Common myeloid progenitor, CD34-positive (primary cell): Measurements from ENCODE around the gene NR4A1.

Experiments used
- CTCF ChIA-PET: fragments of 350-600 bp; sonication (Branson Sonifier 250); formaldehyde crosslinking; loops from one replicate; lab custom pipeline; 2021; ENCODE audit warnings: antibody characterized with exemption; lab: Charles Lee
- POLR2A ChIA-PET: fragments of 350-600 bp; sonication (Branson Sonifier 250); formaldehyde crosslinking; loops from one replicate; lab custom pipeline; 2021; ENCODE audit warnings: antibody characterized with exemption; lab: Charles Lee
- DNase-seq, 3 donors: peaks; one replicate each; pipeline versions ENCODE4 v3.0.0 to v3.0.0-alpha.2; 2013
- H3K27ac ChIP-seq, 2 experiments: 1 replicate in 1 of 2; 2 replicates in 1 of 2; pipeline ENCODE4 v1.7.0; 2013; ENCODE audit warnings: inconsistent platforms in 2 of 2, low read length in 2 of 2, mild to moderate bottlenecking in 2 of 2, low read depth in 1 of 2, moderate library complexity in 1 of 2; ENCODE audit not compliant: severe bottlenecking in 2 of 2, insufficient read depth in 1 of 2, poor library complexity in 1 of 2
- H3K27me3 ChIP-seq, 5 experiments: replicated peaks in 2 of 5; 1 replicate in 3 of 5; 2 replicates in 2 of 5; pipeline versions ENCODE4 v1.6.1 to v1.7.0; 2013; ENCODE audit warnings: low read length in 4 of 5, mild to moderate bottlenecking in 2 of 5, moderate library complexity in 2 of 5, inconsistent platforms in 1 of 5; ENCODE audit not compliant: insufficient read depth in 5 of 5, control insufficient read depth in 4 of 5
- H3K36me3 ChIP-seq, 4 experiments: 1 replicate in 2 of 4; 2 replicates in 2 of 4; pipeline versions ENCODE4 v1.6.1 to v1.7.0; 2013; ENCODE audit warnings: low read length in 3 of 4, control low read depth in 1 of 4, mild to moderate bottlenecking in 1 of 4; ENCODE audit not compliant: control insufficient read depth in 4 of 4, insufficient read depth in 4 of 4
- H3K4me1 ChIP-seq, 4 experiments: 1 replicate in 3 of 4; 2 replicates in 1 of 4; pipeline versions ENCODE4 v1.6.1 to v1.7.1; 2013; ENCODE audit warnings: low read length in 3 of 4, mild to moderate bottlenecking in 3 of 4, control low read depth in 1 of 4, inconsistent platforms in 1 of 4, moderate library complexity in 1 of 4; ENCODE audit not compliant: control insufficient read depth in 4 of 4, insufficient read depth in 4 of 4; ENCODE audit errors: control extremely low read depth in 1 of 4
- H3K4me3 ChIP-seq, 7 experiments: 1 replicate in 4 of 7; 2 replicates in 3 of 7; pipeline versions ENCODE4 v1.5.1 to v1.7.0; 2013; ENCODE audit warnings: mild to moderate bottlenecking in 7 of 7, low read length in 6 of 7, moderate library complexity in 6 of 7, inconsistent platforms in 2 of 7, low read depth in 2 of 7, control low read depth in 1 of 7; ENCODE audit not compliant: insufficient read depth in 4 of 7, control insufficient read depth in 1 of 7; ENCODE audit errors: extremely low read depth in 1 of 7
- H3K9me3 ChIP-seq, 5 experiments: 1 replicate in 4 of 5; 2 replicates in 1 of 5; pipeline versions ENCODE4 v1.6.1 to v1.7.1; 2013; ENCODE audit warnings: low read length in 4 of 5, mild to moderate bottlenecking in 2 of 5, inconsistent platforms in 1 of 5, low read depth in 1 of 5, moderate library complexity in 1 of 5; ENCODE audit not compliant: control insufficient read depth in 4 of 5, insufficient read depth in 2 of 5; ENCODE audit errors: control extremely low read depth in 1 of 5
- WGBS: methylation state at CpG from one replicate; pipeline ENCODE4 v1.1.5; 2013; ENCODE audit not compliant: insufficient coverage; 5-methylcytosine and 5-hydroxymethylcytosine counted together

Gene NR4A1

GRCh38 chr12:52082669-52082987 is 31.4 kb downstream of the NR4A1 start:
- CTCF ChIA-PET = interaction anchor here (0.6 to 31.9 kb wide), 21 partner anchors 9 to 1001 kb away, joined by 3 to 661 read pairs (median 5); partner anchors contain the start of genes ATG101 and NR4A1
- Histone ChIP-seq H3K4me3 (no peak overlapping the region), H3K4me1 (peaks cover 0 to 16% (median 13%) of the 10 kb centered on the region in 4 experiments), H3K27me3 (peaks cover 0 to 17% (median 7%) of the 10 kb centered on the region in 5 experiments), H3K36me3 (peaks cover 5 to 16% (median 13%) of the 10 kb centered on the region in 4 experiments), H3K9me3 (no peaks in the 10 kb centered on the region), H3K27ac (no peak overlapping the region)
- no peak for DNase-seq
- POLR2A ChIA-PET = interaction anchor here (0.9 to 2.9 kb wide), 2 partner anchors 13 to 57 kb away, joined by 3 to 17 read pairs; partner anchors contain the start of gene ATG101
- 97% methylated on average over 4 of the region's 4 CpGs for WGBS

GRCh38 chr12:52082988-52083637 is 31.9 kb downstream of the NR4A1 start:
- no peak overlapping the region for H3K4me3 ChIP-seq
- peaks cover 2 to 12% (median 9%) of the 10 kb centered on the region in 4 experiments for H3K36me3 ChIP-seq
- 54% methylated on average over 9 of the region's 11 CpGs for WGBS
- H3K27me3 ChIP-seq = peaks cover 0 to 21% (median 9%) of the 10 kb centered on the region in 5 experiments
- CTCF ChIA-PET = interaction anchor here (0.6 to 31.9 kb wide), 19 partner anchors 10 to 1001 kb away, joined by 3 to 661 read pairs (median 5); partner anchors contain the start of genes ATG101 and NR4A1
- no peak overlapping the region for H3K27ac ChIP-seq
- H3K4me1 ChIP-seq = peaks cover 0 to 16% (median 13%) of the 10 kb centered on the region in 4 experiments
- no peaks in the 10 kb centered on the region for H3K9me3 ChIP-seq
- POLR2A ChIA-PET = interaction anchor here (0.9 to 2.9 kb wide), 2 partner anchors 13 to 58 kb away, joined by 3 to 17 read pairs; partner anchors contain the start of gene ATG101
- DNase-seq = peak; percentile 46 to 69 (median 67)

- H3K27me3 ChIP-seq = peaks cover 0 to 26% (median 10%) of the 10 kb centered on the region in 5 experiments
- ChIA-PET CTCF (interaction anchor here (0.9 to 31.9 kb wide), 10 partner anchors 15 to 80 kb away, joined by 3 to 661 read pairs (median 8); partner anchors contain the start of gene ATG101), POLR2A (interaction anchor here (2.9 kb wide), 1 partner anchor 58 kb away, joined by 17 read pairs; no protein-coding TSS in a partner anchor)
- no peak overlapping the region for H3K27ac ChIP-seq
- no peak overlapping the region for H3K4me3 ChIP-seq
- peaks cover 0 to 9% (median 6%) of the 10 kb centered on the region in 4 experiments for H3K36me3 ChIP-seq
- no peak for DNase-seq
- no peaks in the 10 kb centered on the region for H3K9me3 ChIP-seq
- peaks cover 0 to 16% (median 13%) of the 10 kb centered on the region in 4 experiments for H3K4me1 ChIP-seq
- WGBS = no CpG with 5 or more reads among the region's 2 CpGs
Measured at GRCh38 chr12:52083638-52083996, 32.4 kb downstream of the NR4A1 start.

- no peak for DNase-seq
- Histone ChIP-seq H3K27ac (no peak overlapping the region), H3K4me3 (no peak overlapping the region), H3K9me3 (no peaks in the 10 kb centered on the region), H3K36me3 (no peaks in the 10 kb centered on the region), H3K27me3 (peaks cover 0 to 35% (median 10%) of the 10 kb centered on the region in 5 experiments), H3K4me1 (peaks cover 0 to 16% (median 13%) of the 10 kb centered on the region in 4 experiments)
- 98% methylated on average over 8 of the region's 9 CpGs for WGBS
- POLR2A ChIA-PET = no interaction called here
- CTCF ChIA-PET = interaction anchor here (0.8 to 31.9 kb wide), 9 partner anchors 9 to 108 kb away, joined by 3 to 661 read pairs (median 4); partner anchors contain the start of gene ATG101
Measured at GRCh38 chr12:52084491-52085231, 33.4 kb downstream of the NR4A1 start.

- Histone ChIP-seq H3K27ac (no peak overlapping the region), H3K9me3 (no peaks in the 10 kb centered on the region), H3K4me1 (peaks cover 0 to 16% (median 13%) of the 10 kb centered on the region in 4 experiments), H3K36me3 (no peaks in the 10 kb centered on the region), H3K4me3 (no peak overlapping the region), H3K27me3 (peaks cover 0 to 46% (median 14%) of the 10 kb centered on the region in 5 experiments)
- WGBS = 95% methylated on average over 6 of the region's 6 CpGs
- DNase-seq = no peak
- CTCF ChIA-PET = interaction anchor here (1.3 to 31.9 kb wide), 5 partner anchors 15 to 109 kb away, joined by 3 to 661 read pairs (median 4); partner anchors contain the start of gene ATG101
- POLR2A ChIA-PET = no interaction called here
Measured at GRCh38 chr12:52085682-52086180, 34.5 kb downstream of the NR4A1 start.

GRCh38 chr12:52086366-52086765 is 35.1 kb downstream of the NR4A1 start:
- ChIA-PET CTCF (interaction anchor here (1.5 to 31.9 kb wide), 3 partner anchors 15 to 60 kb away, joined by 3 to 661 read pairs (median 19); partner anchors contain the start of gene ATG101), POLR2A (interaction anchor here (1.1 kb wide), 1 partner anchor 82 kb away, joined by 3 read pairs; no protein-coding TSS in a partner anchor)
- no peak overlapping the region for H3K27ac ChIP-seq
- peaks cover 0 to 52% (median 18%) of the 10 kb centered on the region in 5 experiments for H3K27me3 ChIP-seq
- H3K9me3 ChIP-seq = no peaks in the 10 kb centered on the region
- no peak for DNase-seq
- WGBS = 96% methylated on average over 8 of the region's 9 CpGs
- no peak overlapping the region for H3K4me3 ChIP-seq
- no peaks in the 10 kb centered on the region for H3K36me3 ChIP-seq
- peaks cover 0 to 10% (median 7%) of the 10 kb centered on the region in 4 experiments for H3K4me1 ChIP-seq
